Activated CD4-positive, CD25-positive, alpha-beta regulatory T cell (primary cell): ENCODE results near the gene ZMIZ1.
"Not testable (repeated sequence)": the region's sequence is repeated elsewhere in the genome, so short reads cannot be mapped to it uniquely, and the experiment has no call there.

ENCODE experiments used
- DNase-seq, 4 experiments: peaks; one replicate each; lab custom pipeline; 2025; lab: John Stamatoyannopoulos, UW

Gene ZMIZ1

GRCh38 chr10:79326361-79327089 is 257.8 kb downstream of the ZMIZ1 start:
- DNase-seq = no peak

- DNase-seq = no peak
These were observed 258.3 kb downstream of the ZMIZ1 start for GRCh38 chr10:79327090-79327457.

GRCh38 chr10:79328147-79328701 is 259.5 kb downstream of the ZMIZ1 start:
- DNase-seq = no peak

- DNase-seq = no peak
These were observed 260.2 kb downstream of the ZMIZ1 start for GRCh38 chr10:79328737-79329504.

- no peak for DNase-seq
These were observed 260.8 kb downstream of the ZMIZ1 start for GRCh38 chr10:79329529-79329928.

- no peak for DNase-seq
These were observed 262.5 kb downstream of the ZMIZ1 start for GRCh38 chr10:79331226-79331625.

- peak in 3 of 4 experiments; percentile 15 to 66 (median 49) for DNase-seq
These were observed 262.9 kb downstream of the ZMIZ1 start for GRCh38 chr10:79331709-79332108.

GRCh38 chr10:79332610-79333315 is 264.0 kb downstream of the ZMIZ1 start:
- DNase-seq = not testable (repeated sequence)

GRCh38 chr10:79333513-79333912 is 264.7 kb downstream of the ZMIZ1 start:
- no peak for DNase-seq

GRCh38 chr10:79334573-79334972 is 265.8 kb downstream of the ZMIZ1 start:
- no peak for DNase-seq

GRCh38 chr10:79335094-79335469 is 266.3 kb downstream of the ZMIZ1 start:
- no peak for DNase-seq

- DNase-seq = no peak
These were observed 266.9 kb downstream of the ZMIZ1 start for GRCh38 chr10:79335470-79336235.

GRCh38 chr10:79336276-79336675 is 267.5 kb downstream of the ZMIZ1 start:
- DNase-seq = no peak

- no peak for DNase-seq
These were observed 268.0 kb downstream of the ZMIZ1 start for GRCh38 chr10:79336739-79337138.

GRCh38 chr10:79337783-79338469 is 269.2 kb downstream of the ZMIZ1 start:
- not testable (repeated sequence) for DNase-seq

GRCh38 chr10:79339266-79339665 is 270.5 kb downstream of the ZMIZ1 start:
- no peak for DNase-seq

GRCh38 chr10:79340646-79341244 is 272.0 kb downstream of the ZMIZ1 start:
- no peak for DNase-seq

GRCh38 chr10:79342295-79342761 is 273.6 kb downstream of the ZMIZ1 start:
- no peak for DNase-seq

GRCh38 chr10:79342811-79343561 is 274.2 kb downstream of the ZMIZ1 start:
- DNase-seq = no peak
